SK-N-SH treated with all-trans-retinoic acid at 6 μM for 48 hours (cell line): Measurements from ENCODE around the gene CPEB3.

Experiments used
- ESRRG ChIP-seq: fragments of 250-450 bp; sonication (Bioruptor Pico); IDR thresholded peaks from 2 replicates; pipeline ENCODE4 v1.6.1; 2021; ENCODE audit warnings: mild to moderate bottlenecking
- OSR1 ChIP-seq: fragments of 250-450 bp; sonication (Bioruptor Pico); IDR thresholded peaks from 2 replicates; pipeline ENCODE4 v1.8.0; 2022; ENCODE audit warnings: moderate library complexity, mild to moderate bottlenecking, inconsistent platforms
- TCF4 ChIP-seq: fragments of 250-450 bp; sonication (Bioruptor Pico); IDR thresholded peaks from 2 replicates; pipeline ENCODE4 v1.8.0; 2021; ENCODE audit warnings: mild to moderate bottlenecking, moderate library complexity, borderline replicate concordance
- ZFP3 ChIP-seq: fragments of 250-450 bp; sonication (Bioruptor Pico); IDR thresholded peaks from 2 replicates; pipeline ENCODE4 v1.5.0; 2020; ENCODE audit warnings: mild to moderate bottlenecking, moderate library complexity
- TF ChIP-seq, protein P1 (sequence below): fragments of 250-450 bp; sonication (Bioruptor Pico); IDR thresholded peaks from 2 replicates; pipeline ENCODE4 v1.5.1; 2020; ENCODE audit warnings: low read depth, mild to moderate bottlenecking, moderate library complexity
- TF ChIP-seq, protein P2 (sequence below): fragments of 250-450 bp; sonication (Bioruptor Pico); IDR thresholded peaks from 2 replicates; pipeline ENCODE4 v1.8.0; 2020; ENCODE audit warnings: mild to moderate bottlenecking, moderate library complexity, borderline replicate concordance

DNA sequence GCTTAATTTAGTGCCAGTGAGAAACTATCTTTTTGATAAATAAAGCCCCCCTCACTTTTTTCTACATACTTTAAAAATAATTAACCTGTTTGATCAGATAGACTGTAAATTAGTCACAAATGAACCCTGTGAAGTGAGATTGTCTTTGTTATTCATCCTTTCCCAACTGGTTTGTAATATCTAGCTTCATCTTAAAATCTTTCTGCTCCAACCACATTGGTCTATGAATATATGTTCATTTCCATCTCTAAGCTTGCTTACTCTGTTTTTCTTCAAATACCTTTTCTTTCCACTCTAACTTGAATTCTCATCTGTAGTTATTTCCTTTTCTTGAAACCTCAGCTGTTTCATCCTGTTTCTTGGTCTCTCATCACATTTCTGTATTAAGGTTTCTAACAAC lies 12.2 kb upstream of the CPEB3 start:
- TF ChIP-seq TCF4 (no peak), ZFP3 (CRISPR knock-in tag) (no peak), ESRRG (CRISPR knock-in tag) (no peak), OSR1 (CRISPR knock-in tag) (no peak)
- TF ChIP-seq, protein P1, sequence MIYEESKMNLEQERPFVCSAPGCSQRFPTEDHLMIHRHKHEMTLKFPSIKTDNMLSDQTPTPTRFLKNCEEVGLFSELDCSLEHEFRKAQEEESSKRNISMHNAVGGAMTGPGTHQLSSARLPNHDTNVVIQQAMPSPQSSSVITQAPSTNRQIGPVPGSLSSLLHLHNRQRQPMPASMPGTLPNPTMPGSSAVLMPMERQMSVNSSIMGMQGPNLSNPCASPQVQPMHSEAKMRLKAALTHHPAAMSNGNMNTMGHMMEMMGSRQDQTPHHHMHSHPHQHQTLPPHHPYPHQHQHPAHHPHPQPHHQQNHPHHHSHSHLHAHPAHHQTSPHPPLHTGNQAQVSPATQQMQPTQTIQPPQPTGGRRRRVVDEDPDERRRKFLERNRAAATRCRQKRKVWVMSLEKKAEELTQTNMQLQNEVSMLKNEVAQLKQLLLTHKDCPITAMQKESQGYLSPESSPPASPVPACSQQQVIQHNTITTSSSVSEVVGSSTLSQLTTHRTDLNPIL (CRISPR knock-in tag) = no peak
- TF ChIP-seq, protein P2, sequence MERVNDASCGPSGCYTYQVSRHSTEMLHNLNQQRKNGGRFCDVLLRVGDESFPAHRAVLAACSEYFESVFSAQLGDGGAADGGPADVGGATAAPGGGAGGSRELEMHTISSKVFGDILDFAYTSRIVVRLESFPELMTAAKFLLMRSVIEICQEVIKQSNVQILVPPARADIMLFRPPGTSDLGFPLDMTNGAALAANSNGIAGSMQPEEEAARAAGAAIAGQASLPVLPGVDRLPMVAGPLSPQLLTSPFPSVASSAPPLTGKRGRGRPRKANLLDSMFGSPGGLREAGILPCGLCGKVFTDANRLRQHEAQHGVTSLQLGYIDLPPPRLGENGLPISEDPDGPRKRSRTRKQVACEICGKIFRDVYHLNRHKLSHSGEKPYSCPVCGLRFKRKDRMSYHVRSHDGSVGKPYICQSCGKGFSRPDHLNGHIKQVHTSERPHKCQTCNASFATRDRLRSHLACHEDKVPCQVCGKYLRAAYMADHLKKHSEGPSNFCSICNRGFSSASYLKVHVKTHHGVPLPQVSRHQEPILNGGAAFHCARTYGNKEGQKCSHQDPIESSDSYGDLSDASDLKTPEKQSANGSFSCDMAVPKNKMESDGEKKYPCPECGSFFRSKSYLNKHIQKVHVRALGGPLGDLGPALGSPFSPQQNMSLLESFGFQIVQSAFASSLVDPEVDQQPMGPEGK (CRISPR knock-in tag) = no peak
